Spleen (tissue), 7 donors: ENCODE data around the gene ZDHHC11.

Source experiments
- POLR2AphosphoS5 ChIP-seq, 3 donors: sonication (generic); formaldehyde crosslinking; IDR thresholded peaks; one replicate each; pipeline ENCODE4 v1.5.1; 2017; ENCODE audit warnings: antibody characterized with exemption in 3 of 3
- TF ChIP-seq, protein P1 (sequence below), 11 experiments: fragments of 200-600 bp in 7 of 11; fragments of 450-650 bp in 4 of 11; sonication (generic) in 4 of 11; IDR thresholded peaks in 8 of 11; conservative IDR thresholded peaks in 3 of 11; 1 replicate in 7 of 11; 2 replicates in 4 of 11; pipeline versions ENCODE4 v1.4.0 to v1.8.0; 2016 to 2021; ENCODE audit warnings: antibody characterized with exemption in 11 of 11, inconsistent platforms in 4 of 11, mild to moderate bottlenecking in 1 of 11
- donor health status: DM: no; HTN: no; CAD: no; lungs with moderate emphysema.
- donor health status: DM: no; HTN: no; CAD: no.
- donor health status: DM: no; HTN: no; CAD: no.

DNA sequence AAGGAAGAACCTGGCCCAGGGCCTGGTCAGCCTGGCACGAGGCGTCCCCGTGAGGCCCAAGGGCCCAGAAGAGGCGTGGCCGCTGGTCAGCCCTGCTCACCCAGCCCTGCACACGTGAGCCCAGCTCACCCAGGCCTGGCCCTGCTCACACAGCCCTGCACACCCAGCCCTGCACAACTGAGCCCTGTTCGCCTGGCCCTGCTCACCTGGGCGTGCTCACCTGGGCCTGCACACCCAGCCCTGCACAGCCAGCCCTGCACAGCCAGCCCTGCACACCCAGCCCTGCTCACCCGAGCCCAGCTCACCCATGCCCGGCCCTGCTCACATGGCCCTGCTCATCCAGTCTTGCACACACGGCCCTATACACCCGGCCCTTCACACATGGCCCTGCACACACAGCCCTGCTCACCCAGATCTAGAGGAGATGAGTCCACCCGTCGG is 2.1 kb downstream of the ZDHHC11 start:
- TF ChIP-seq, protein P1, sequence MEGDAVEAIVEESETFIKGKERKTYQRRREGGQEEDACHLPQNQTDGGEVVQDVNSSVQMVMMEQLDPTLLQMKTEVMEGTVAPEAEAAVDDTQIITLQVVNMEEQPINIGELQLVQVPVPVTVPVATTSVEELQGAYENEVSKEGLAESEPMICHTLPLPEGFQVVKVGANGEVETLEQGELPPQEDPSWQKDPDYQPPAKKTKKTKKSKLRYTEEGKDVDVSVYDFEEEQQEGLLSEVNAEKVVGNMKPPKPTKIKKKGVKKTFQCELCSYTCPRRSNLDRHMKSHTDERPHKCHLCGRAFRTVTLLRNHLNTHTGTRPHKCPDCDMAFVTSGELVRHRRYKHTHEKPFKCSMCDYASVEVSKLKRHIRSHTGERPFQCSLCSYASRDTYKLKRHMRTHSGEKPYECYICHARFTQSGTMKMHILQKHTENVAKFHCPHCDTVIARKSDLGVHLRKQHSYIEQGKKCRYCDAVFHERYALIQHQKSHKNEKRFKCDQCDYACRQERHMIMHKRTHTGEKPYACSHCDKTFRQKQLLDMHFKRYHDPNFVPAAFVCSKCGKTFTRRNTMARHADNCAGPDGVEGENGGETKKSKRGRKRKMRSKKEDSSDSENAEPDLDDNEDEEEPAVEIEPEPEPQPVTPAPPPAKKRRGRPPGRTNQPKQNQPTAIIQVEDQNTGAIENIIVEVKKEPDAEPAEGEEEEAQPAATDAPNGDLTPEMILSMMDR (IDR thresholded peaks at IDR 0.05 in 8 of 11, conservative IDR thresholded peaks at IDR 0.05 in 3 of 11): no peak
- no peak for TF ChIP-seq POLR2AphosphoS5 (IDR thresholded peaks at IDR 0.05)
